Measurements from ENCODE around the gene GPR101. TPM values are rescaled to one million over a fixed set of nuclear protein-coding genes. Genes with fewer than 3 reads are reported as not detected.

The GPR101 gene
- total and polyA plus RNA-seq, 10 of the 15 experiments (the other 5 are each of a cell fraction or from before 2014, with no cell fraction given), result not detected

- TF ChIP-seq RELB (IDR thresholded peaks at IDR 0.05; ENCODE audit: low read depth) (no peak), BRCA1 (IDR thresholded peaks at IDR 0.05; ENCODE audit: low read depth, low read length) (no peak), PAX5 (IDR thresholded peaks at IDR 0.05; ENCODE audit: borderline replicate concordance, low read depth, low read length) (no peak), EED (IDR thresholded peaks at IDR 0.05; ENCODE audit: low read depth) (no peak), WRNIP1 (IDR thresholded peaks at IDR 0.05; ENCODE audit: borderline replicate concordance, low read depth, low read length) (no peak), YY1 (IDR thresholded peaks at IDR 0.05; ENCODE audit: low read depth, low read length) (no peak), RBBP5 (conservative IDR thresholded peaks at IDR 0.05) (no peak), TAF1 (IDR thresholded peaks at IDR 0.05; ENCODE audit: borderline replicate concordance, low read depth, low read length) (no peak), SPI1 (IDR thresholded peaks at IDR 0.05; ENCODE audit: borderline replicate concordance, insufficient read depth, low read depth, low read length) (no peak), FOXM1 (IDR thresholded peaks at IDR 0.05; ENCODE audit: low read depth, low read length) (no peak)
- TF ChIP-seq, protein P1, sequence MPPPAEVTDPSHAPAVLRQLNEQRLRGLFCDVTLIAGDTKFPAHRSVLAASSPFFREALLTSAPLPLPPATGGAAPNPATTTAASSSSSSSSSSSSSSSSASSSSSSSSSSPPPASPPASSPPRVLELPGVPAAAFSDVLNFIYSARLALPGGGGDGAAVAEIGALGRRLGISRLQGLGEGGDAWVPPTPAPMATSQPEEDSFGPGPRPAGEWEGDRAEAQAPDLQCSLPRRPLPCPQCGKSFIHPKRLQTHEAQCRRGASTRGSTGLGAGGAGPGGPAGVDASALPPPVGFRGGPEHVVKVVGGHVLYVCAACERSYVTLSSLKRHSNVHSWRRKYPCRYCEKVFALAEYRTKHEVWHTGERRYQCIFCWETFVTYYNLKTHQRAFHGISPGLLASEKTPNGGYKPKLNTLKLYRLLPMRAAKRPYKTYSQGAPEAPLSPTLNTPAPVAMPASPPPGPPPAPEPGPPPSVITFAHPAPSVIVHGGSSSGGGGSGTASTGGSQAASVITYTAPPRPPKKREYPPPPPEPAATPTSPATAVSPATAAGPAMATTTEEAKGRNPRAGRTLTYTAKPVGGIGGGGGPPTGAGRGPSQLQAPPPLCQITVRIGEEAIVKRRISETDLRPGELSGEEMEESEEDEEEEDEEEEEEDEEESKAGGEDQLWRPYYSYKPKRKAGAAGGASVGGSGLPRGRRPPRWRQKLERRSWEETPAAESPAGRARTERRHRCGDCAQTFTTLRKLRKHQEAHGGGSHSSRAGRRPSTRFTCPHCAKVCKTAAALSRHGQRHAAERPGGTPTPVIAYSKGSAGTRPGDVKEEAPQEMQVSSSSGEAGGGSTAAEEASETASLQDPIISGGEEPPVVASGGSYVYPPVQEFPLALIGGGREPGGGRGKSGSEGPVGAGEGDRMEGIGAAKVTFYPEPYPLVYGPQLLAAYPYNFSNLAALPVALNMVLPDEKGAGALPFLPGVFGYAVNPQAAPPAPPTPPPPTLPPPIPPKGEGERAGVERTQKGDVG (CRISPR knock-in tag; IDR thresholded peaks at IDR 0.05), result no peak
These were observed 2.8 kb downstream of the GPR101 start (continued) for GRCh38 chrX:137031039-137031438.

Measured in GM12878 (cell line).